PC-3 (cell line): ENCODE results near the gene LIPT2. TPM values are rescaled to one million over a fixed set of nuclear protein-coding genes. Genes with fewer than 3 reads are reported as not detected.
A peak's percentile ranks its signal among the peaks of the same experiment; 100 is the strongest.

Experiments used
- ATAC-seq: fragments of 200-7000 bp; cut with Tn5 transposase; 2 replicates; pipeline ENCODE4 v1.9.1; 2020; ENCODE audit warnings: mild to moderate bottlenecking, moderate library complexity
- BruUV-seq: library from RNA; stranded (reverse); fragments of 400-500 nt; replicated peaks from 2 replicates; lab custom pipeline; 2021; lab: Mats Ljungman, UMichigan
- CTCF ChIA-PET: fragments of 300-600 bp; sonication (Branson Sonifier 250); formaldehyde crosslinking; loops from one replicate; lab custom pipeline; 2022; ENCODE audit warnings: antibody characterized with exemption; lab: Charles Lee
- POLR2A ChIA-PET: fragments of 300-600 bp; sonication (Branson Sonifier 250); formaldehyde crosslinking; loops from one replicate; lab custom pipeline; 2022; ENCODE audit warnings: antibody characterized with exemption; ENCODE audit not compliant: unreplicated experiment; lab: Charles Lee
- DNase-seq: peaks from one replicate; pipeline ENCODE4 v3.0.0-alpha.2; 2015
- H2AFZ ChIP-seq: fragments of 300-600 bp; sonication (generic); 2 replicates; pipeline ENCODE4 v1.6.0; 2016; ENCODE audit warnings: antibody characterized with exemption, low read length
- H3F3A ChIP-seq: fragments of 300-600 bp; sonication (generic); one replicate; pipeline ENCODE4 v1.6.0; 2017; ENCODE audit warnings: antibody characterized with exemption, low read length, control low read depth, mild to moderate bottlenecking; ENCODE audit not compliant: unreplicated experiment
- H3K27ac ChIP-seq: fragments of 300-600 bp; sonication (generic); 2 replicates; pipeline ENCODE4 v1.5.1; 2016; ENCODE audit warnings: mild to moderate bottlenecking, low read length
- H3K27me3 ChIP-seq: fragments of 300-600 bp; sonication (generic); 2 replicates; pipeline ENCODE4 v1.6.1; 2016; ENCODE audit warnings: low read length, mixed read lengths
- H3K36me3 ChIP-seq: fragments of 300-600 bp; sonication (generic); 2 replicates; pipeline ENCODE4 v1.6.1; 2016; ENCODE audit warnings: low read depth, mixed run types, low read length, mixed read lengths
- H3K4me1 ChIP-seq: fragments of 300-600 bp; sonication (generic); 2 replicates; pipeline ENCODE4 v1.5.1; 2016; ENCODE audit warnings: low read length; ENCODE audit not compliant: insufficient read depth
- H3K4me2 ChIP-seq: fragments of 300-600 bp; sonication (generic); 2 replicates; pipeline ENCODE4 v1.6.0; 2016; ENCODE audit warnings: low read length
- H3K4me3 ChIP-seq: fragments of 300-600 bp; sonication (generic); 2 replicates; pipeline ENCODE4 v1.5.1; 2016; ENCODE audit warnings: mild to moderate bottlenecking, low read length, mixed read lengths
- H3K79me2 ChIP-seq: fragments of 300-600 bp; sonication (generic); 2 replicates; pipeline ENCODE4 v1.6.1; 2017; ENCODE audit warnings: low read length, mixed read lengths
- H3K9ac ChIP-seq: fragments of 300-600 bp; sonication (generic); 2 replicates; pipeline ENCODE4 v1.6.0; 2016; ENCODE audit warnings: mild to moderate bottlenecking, low read length
- H3K9me2 ChIP-seq: fragments of 300-600 bp; sonication (generic); replicated peaks from 2 replicates; pipeline ENCODE4 v1.6.1; 2016; ENCODE audit warnings: mixed run types, low read length, mixed read lengths
- H3K9me3 ChIP-seq: fragments of 300-600 bp; sonication (generic); 2 replicates; pipeline ENCODE4 v1.6.1; 2016; ENCODE audit warnings: low read length, mixed read lengths
- H4K20me1 ChIP-seq: fragments of 300-600 bp; sonication (generic); 2 replicates; pipeline ENCODE4 v1.6.1; 2016; ENCODE audit warnings: low read length, mixed read lengths
- EZH2 ChIP-seq: fragments of 300-600 bp; sonication (generic); IDR thresholded peaks from one replicate; pipeline ENCODE4 v1.6.1; 2017; ENCODE audit warnings: antibody characterized with exemption, mild to moderate bottlenecking, low read length; ENCODE audit not compliant: unreplicated experiment
- EZH2phosphoT487 ChIP-seq: fragments of 300-600 bp; sonication (generic); IDR thresholded peaks from 2 replicates; pipeline ENCODE4 v1.6.1; 2018; ENCODE audit warnings: mild to moderate bottlenecking, antibody characterized with exemption, low read length, borderline replicate concordance
- intact Hi-C: fragments of 100-400 bp; cut with micrococcal nuclease; formaldehyde crosslinking; loops from 2 replicates; pipeline ENCODE4 v1.9.0; 2023
- total RNA-seq: library from RNA; depleted of rRNA; stranded (reverse); fragments of >200 nt; gene quantifications from 2 replicates; pipeline ENCODE4 v1.2.3, GENCODE V29; 2014
- TF ChIP-seq, protein P1 (sequence below): fragments of 300-600 bp; sonication (generic); conservative IDR thresholded peaks from 2 replicates; pipeline ENCODE4 v1.5.1; 2017; ENCODE audit warnings: antibody characterized with exemption, low read depth, mild to moderate bottlenecking, low read length

The LIPT2 gene
- total RNA-seq, 1 experiment from 2014 or later: 11.3 TPM

GRCh38 chr11:74522776-74523175 lies 29.3 kb upstream of the LIPT2 start:
- no TSS peak for BruUV-seq
- no peak overlapping the region for H2AFZ ChIP-seq
- no peaks in the 10 kb centered on the region for H3K9me2 ChIP-seq
- H3K36me3 ChIP-seq: no peaks in the 10 kb centered on the region
- no peak overlapping the region for H3K4me3 ChIP-seq
- ATAC-seq (peak; percentile 97), DNase-seq (peak; percentile 82)
- H3K4me2 ChIP-seq: peak overlapping the region; percentile 8; the same call in 1 of the 2 replicates
- H3K27ac ChIP-seq: peak overlapping the region; percentile 4; the same call in 1 of the 2 replicates
- no peaks in the 10 kb centered on the region for H3K27me3 ChIP-seq
- CTCF ChIA-PET: interaction anchor here (0.7 to 1.0 kb wide), 2 partner anchors 29 to 73 kb away, joined by 3 read pairs; partner anchors contain the start of gene LIPT2
- H3K9ac ChIP-seq: no peak overlapping the region
- TF ChIP-seq EZH2 (no peak), EZH2phosphoT487 (no peak)
- TF ChIP-seq, protein P1, sequence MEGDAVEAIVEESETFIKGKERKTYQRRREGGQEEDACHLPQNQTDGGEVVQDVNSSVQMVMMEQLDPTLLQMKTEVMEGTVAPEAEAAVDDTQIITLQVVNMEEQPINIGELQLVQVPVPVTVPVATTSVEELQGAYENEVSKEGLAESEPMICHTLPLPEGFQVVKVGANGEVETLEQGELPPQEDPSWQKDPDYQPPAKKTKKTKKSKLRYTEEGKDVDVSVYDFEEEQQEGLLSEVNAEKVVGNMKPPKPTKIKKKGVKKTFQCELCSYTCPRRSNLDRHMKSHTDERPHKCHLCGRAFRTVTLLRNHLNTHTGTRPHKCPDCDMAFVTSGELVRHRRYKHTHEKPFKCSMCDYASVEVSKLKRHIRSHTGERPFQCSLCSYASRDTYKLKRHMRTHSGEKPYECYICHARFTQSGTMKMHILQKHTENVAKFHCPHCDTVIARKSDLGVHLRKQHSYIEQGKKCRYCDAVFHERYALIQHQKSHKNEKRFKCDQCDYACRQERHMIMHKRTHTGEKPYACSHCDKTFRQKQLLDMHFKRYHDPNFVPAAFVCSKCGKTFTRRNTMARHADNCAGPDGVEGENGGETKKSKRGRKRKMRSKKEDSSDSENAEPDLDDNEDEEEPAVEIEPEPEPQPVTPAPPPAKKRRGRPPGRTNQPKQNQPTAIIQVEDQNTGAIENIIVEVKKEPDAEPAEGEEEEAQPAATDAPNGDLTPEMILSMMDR: no peak
- H3F3A ChIP-seq: no peaks in the 10 kb centered on the region
- H4K20me1 ChIP-seq: no peaks in the 10 kb centered on the region
- POLR2A ChIA-PET: interaction anchor here (0.6 kb wide), 1 partner anchor 23 kb away, joined by 10 read pairs; no protein-coding TSS in a partner anchor
- H3K9me3 ChIP-seq: no peaks in the 10 kb centered on the region
- H3K4me1 ChIP-seq: peaks cover 14% of the 10 kb centered on the region
- no peaks in the 10 kb centered on the region for H3K79me2 ChIP-seq
- intact Hi-C loops: loop anchor here (2.0 to 10.0 kb wide), 2 partner anchors 52 to 68 kb away; no protein-coding TSS in a partner anchor

GRCh38 chr11:74521666-74522252 lies 28.2 kb upstream of the LIPT2 start:
- no peaks in the 10 kb centered on the region for H3K27me3 ChIP-seq
- H3K79me2 ChIP-seq: no peaks in the 10 kb centered on the region
- no TSS peak for BruUV-seq
- ATAC-seq: no peak
- H3K27ac ChIP-seq: no peak overlapping the region
- TF ChIP-seq EZH2phosphoT487 (no peak), EZH2 (no peak)
- TF ChIP-seq, protein P1: no peak
- H3K9ac ChIP-seq: no peak overlapping the region
- CTCF ChIA-PET: interaction anchor here (0.5 kb wide), 1 partner anchor 70 kb away, joined by 9 read pairs; no protein-coding TSS in a partner anchor
- no peak overlapping the region for H3K4me3 ChIP-seq
- H2AFZ ChIP-seq: no peak overlapping the region
- no peaks in the 10 kb centered on the region for H3K36me3 ChIP-seq
- H3K9me2 ChIP-seq: no peaks in the 10 kb centered on the region
- intact Hi-C loops: loop anchor here (2.0 to 10.0 kb wide), 2 partner anchors 53 to 67 kb away; no protein-coding TSS in a partner anchor
- H3F3A ChIP-seq: no peaks in the 10 kb centered on the region
- no peaks in the 10 kb centered on the region for H4K20me1 ChIP-seq
- DNase-seq: no peak
- POLR2A ChIA-PET: no interaction called here
- no peaks in the 10 kb centered on the region for H3K9me3 ChIP-seq
- H3K4me1 ChIP-seq: peaks cover 14% of the 10 kb centered on the region
- no peak overlapping the region for H3K4me2 ChIP-seq
